Liver (tissue), 9 donors: ENCODE results near the gene PCDHGA5. TPM values are rescaled to one million over a fixed set of nuclear protein-coding genes. Genes with fewer than 3 reads are reported as not detected.
"Not testable (repeated sequence)": the region's sequence is repeated elsewhere in the genome, so short reads cannot be mapped to it uniquely, and the experiment has no call there.

Experiments
- DNase-seq: peaks from one replicate; pipeline ENCODE4 v3.0.0-alpha.2; 2017; ENCODE audit warnings: low spot score
- H3K27ac ChIP-seq, 2 donors: one replicate each; pipeline ENCODE4 v1.7.0; 2013; ENCODE audit warnings: inconsistent platforms in 2 of 2, low read length in 2 of 2, control low read depth in 1 of 2, low read depth in 1 of 2, mild to moderate bottlenecking in 1 of 2
- H3K27me3 ChIP-seq, 4 donors: one replicate each; pipeline versions ENCODE4 v1.6.1 to v1.7.0; 2013; ENCODE audit warnings: low read length in 3 of 4, inconsistent platforms in 1 of 4, mild to moderate bottlenecking in 1 of 4, moderate library complexity in 1 of 4; ENCODE audit not compliant: control insufficient read depth in 4 of 4, insufficient read depth in 4 of 4
- H3K36me3 ChIP-seq, 4 donors: one replicate each; pipeline versions ENCODE4 v1.6.1 to v1.7.0; 2013; ENCODE audit warnings: low read length in 3 of 4, mild to moderate bottlenecking in 3 of 4, low read depth in 1 of 4, moderate library complexity in 1 of 4; ENCODE audit not compliant: control insufficient read depth in 4 of 4, insufficient read depth in 3 of 4
- H3K4me1 ChIP-seq, 4 donors: one replicate each; pipeline versions ENCODE4 v1.6.1 to v1.7.0; 2013; ENCODE audit warnings: low read length in 3 of 4, mild to moderate bottlenecking in 3 of 4, moderate library complexity in 1 of 4; ENCODE audit not compliant: control insufficient read depth in 4 of 4, insufficient read depth in 4 of 4
- H3K4me3 ChIP-seq, 3 donors: one replicate each; pipeline versions ENCODE4 v1.6.1 to v1.7.0; 2013; ENCODE audit warnings: low read length in 3 of 3, control low read depth in 1 of 3, low read depth in 1 of 3, mild to moderate bottlenecking in 1 of 3
- H3K9ac ChIP-seq, 2 donors: one replicate each; pipeline ENCODE4 v1.7.0; 2013; ENCODE audit warnings: low read length in 2 of 2, mild to moderate bottlenecking in 2 of 2, moderate library complexity in 2 of 2, control low read depth in 1 of 2, low read depth in 1 of 2
- H3K9me3 ChIP-seq, 4 donors: one replicate each; pipeline versions ENCODE4 v1.6.1 to v1.7.0; 2013; ENCODE audit warnings: low read length in 3 of 4; ENCODE audit not compliant: control insufficient read depth in 4 of 4
- ATF3 ChIP-seq: IDR thresholded peaks from 2 replicates; pipeline ENCODE4 v1.6.1; 2016; ENCODE audit warnings: antibody characterized with exemption
- CTCF ChIP-seq: fragments of 150-350 bp; IDR thresholded peaks from 2 replicates; pipeline ENCODE4 v1.5.1; 2017; ENCODE audit warnings: improper control_type of control experiment, low read depth, low read length; ENCODE audit not compliant: missing input control
- FOXA2 ChIP-seq: IDR thresholded peaks from 2 replicates; pipeline ENCODE4 v1.6.1; 2016; ENCODE audit warnings: antibody characterized with exemption
- HNF4A ChIP-seq, 2 donors: conservative IDR thresholded peaks; 2 replicates each; pipeline ENCODE4 v1.6.1; 2016; ENCODE audit warnings: antibody characterized with exemption in 2 of 2, mild to moderate bottlenecking in 2 of 2
- HNF4G ChIP-seq: IDR thresholded peaks from 2 replicates; pipeline ENCODE4 v1.6.1; 2016; ENCODE audit warnings: antibody characterized with exemption
- JUND ChIP-seq, 2 donors: IDR thresholded peaks; 2 replicates each; pipeline ENCODE4 v1.6.1; 2016; ENCODE audit warnings: antibody characterized with exemption in 2 of 2
- NR2F2 ChIP-seq: IDR thresholded peaks from 2 replicates; pipeline ENCODE4 v1.6.1; 2016; ENCODE audit warnings: antibody characterized with exemption
- RAD21 ChIP-seq, 2 donors: IDR thresholded peaks; 2 replicates each; pipeline ENCODE4 v1.6.1; 2016; ENCODE audit warnings: antibody characterized with exemption in 2 of 2, mild to moderate bottlenecking in 2 of 2
- RXRA ChIP-seq, 2 donors: IDR thresholded peaks; 2 replicates each; pipeline ENCODE4 v1.6.1; 2017 to 2018; ENCODE audit warnings: antibody characterized with exemption in 2 of 2, mild to moderate bottlenecking in 1 of 2
- SP1 ChIP-seq: IDR thresholded peaks from 2 replicates; pipeline ENCODE4 v1.6.1; 2018; ENCODE audit warnings: antibody characterized with exemption, mild to moderate bottlenecking
- TAF1 ChIP-seq: conservative IDR thresholded peaks from 2 replicates; pipeline ENCODE4 v1.6.1; 2016; ENCODE audit warnings: antibody characterized with exemption, mild to moderate bottlenecking
- ZBTB33 ChIP-seq: IDR thresholded peaks from 2 replicates; pipeline ENCODE4 v1.6.1; 2016; ENCODE audit warnings: antibody characterized with exemption
- WGBS: extraction: QIAGEN DNeasy Blood & Tissue Kit; methylation state at CpG from one replicate; pipeline ENCODE4 v1.1.7; 2013; 5-methylcytosine and 5-hydroxymethylcytosine counted together
- polyA plus RNA-seq, 2 donors: library from polyadenylated mRNA; stranded (reverse) in 1 of 2; unstranded in 1 of 2; fragments of 200-250 nt in 1 of 2; fragments of >200 nt in 1 of 2; fragmentation: Nextera tagmentation in 1 of 2; extraction: Ambion mirVana in 1 of 2; gene quantifications; one replicate each; pipeline versions ENCODE4 v1.2.1 to v1.2.3, GENCODE V29; 2013 to 2015
- total RNA-seq, 2 donors: library from RNA; depleted of rRNA; stranded (reverse); fragments of >200 nt; gene quantifications; one replicate each; pipeline ENCODE4 v1.2.3, GENCODE V29; 2014
- donor health status: healthy.
- donor health status: healthy.
- donor health status: healthy.
- donor health status: healthy.
- donor health status: healthy.

Gene PCDHGA5
- total and polyA plus RNA-seq, 4 donors: 0.04 to 0.50 (median 0.09) TPM

- H3K9ac ChIP-seq: no peak overlapping the region
- WGBS: 40% methylated on average over 43 of the region's 43 CpGs
- peaks cover 32 to 77% (median 42%) of the 10 kb centered on the region in 4 donors for H3K9me3 ChIP-seq
- no peak for DNase-seq
- peaks cover 0 to 10% (median 0%) of the 10 kb centered on the region in 4 donors for H3K27me3 ChIP-seq
- no peaks in the 10 kb centered on the region for H3K36me3 ChIP-seq
- TF ChIP-seq ZBTB33: no peak
- peaks cover 0 to 4% (median 0%) of the 10 kb centered on the region in 4 donors for H3K4me1 ChIP-seq
- H3K4me3 ChIP-seq: peak overlapping the region in 1 of 3 donors; percentile 3
- no peak overlapping the region for H3K27ac ChIP-seq
These were observed 20.7 kb downstream of the PCDHGA5 start for GRCh38 chr5:141384471-141385267.

- peak within 1 kb of the TSS; percentile 40 to 50 (median 48) for H3K4me3 ChIP-seq
- DNase-seq, H3K36me3 ChIP-seq, H3K9ac ChIP-seq, H3K27ac ChIP-seq, H3K27me3 ChIP-seq, H3K4me1 ChIP-seq: not testable (repeated sequence)
- 16% methylated on average over 22 of the region's 40 CpGs for WGBS
- TF ChIP-seq CTCF: peak; percentile 39
- TF ChIP-seq RAD21 (IDR thresholded peaks at IDR 0.05): peak; percentile 47 to 62
- peaks cover 37 to 88% (median 43%) of the 10 kb centered on the region in 4 donors for H3K9me3 ChIP-seq
These were observed 23.8 kb downstream of the PCDHGA5 start, which contains the start of gene PCDHGB4 for GRCh38 chr5:141387557-141388311. PCDHGB4 (plus strand) TSS chr5:141387698; CDS start chr5:141387885, 187 bp downstream.

GRCh38 chr5:141388661-141389060 is 24.7 kb downstream of the PCDHGA5 start:
- peaks cover 0 to 4% (median 0%) of the 10 kb centered on the region in 4 donors for H3K27me3 ChIP-seq
- H3K27ac ChIP-seq: no peak overlapping the region
- H3K4me3 ChIP-seq: peak overlapping the region; percentile 1 to 50 (median 48)
- DNase-seq: no peak
- peaks cover 0 to 6% (median 0%) of the 10 kb centered on the region in 4 donors for H3K36me3 ChIP-seq
- peaks cover 0 to 4% (median 0%) of the 10 kb centered on the region in 4 donors for H3K4me1 ChIP-seq
- no peak for TF ChIP-seq ATF3
- TF ChIP-seq TAF1: no peak
- no peak for TF ChIP-seq ZBTB33
- no peak for TF ChIP-seq JUND (IDR thresholded peaks at IDR 0.05)
- no peak for TF ChIP-seq SP1
- TF ChIP-seq FOXA2: no peak
- no peak for TF ChIP-seq HNF4A (conservative IDR thresholded peaks at IDR 0.05)
- TF ChIP-seq CTCF: no peak
- no peak for TF ChIP-seq RAD21 (IDR thresholded peaks at IDR 0.05)
- no peak for TF ChIP-seq RXRA (IDR thresholded peaks at IDR 0.05)
- TF ChIP-seq NR2F2: no peak
- TF ChIP-seq HNF4G: no peak
- no peak overlapping the region for H3K9ac ChIP-seq
- WGBS: 42% methylated on average over 10 of the region's 10 CpGs
- peaks cover 39 to 87% (median 42%) of the 10 kb centered on the region in 4 donors for H3K9me3 ChIP-seq
